ENCODE measurements around the gene MDFI. TPM values are rescaled to one million over a fixed set of nuclear protein-coding genes. Genes with fewer than 3 reads are reported as not detected.

Gene MDFI
- total RNA-seq, 1 experiment from 2014 or later = 19.4 TPM

DNA sequence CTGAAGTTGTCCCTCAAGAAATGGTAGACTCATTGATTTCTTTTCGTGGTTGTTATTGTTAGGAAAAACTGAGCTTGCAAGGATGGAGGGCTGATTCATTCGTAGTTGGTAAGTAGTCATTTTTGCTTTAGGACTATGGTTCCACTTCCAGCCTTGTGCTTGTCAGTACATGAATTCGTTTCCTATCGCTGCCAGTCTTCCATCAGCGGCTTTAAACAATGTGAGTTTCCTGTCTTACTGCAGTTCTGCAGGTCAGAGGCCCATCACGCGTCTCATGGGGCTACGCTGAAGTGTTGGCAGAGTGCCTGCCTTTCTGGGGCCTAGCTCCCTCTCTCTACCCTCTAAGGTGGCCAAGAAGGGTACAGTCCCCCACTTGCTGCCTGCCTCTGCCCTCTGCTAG, 11.4 kb upstream of the MDFI start:
- no peaks in the 10 kb centered on the region for H3K27me3 ChIP-seq (ENCODE audit: insufficient read depth, low read depth)
- H3K36me3 ChIP-seq (ENCODE audit: low read depth) = no peaks in the 10 kb centered on the region
- H4K20me1 ChIP-seq (ENCODE audit: insufficient read depth) = no peaks in the 10 kb centered on the region
- H3K27ac ChIP-seq = no peak overlapping the region
- H2AFZ ChIP-seq = no peak overlapping the region
- H3K9me3 ChIP-seq (ENCODE audit: insufficient read depth, low read depth) = no peaks in the 10 kb centered on the region
- DNase-seq = no peak
- ChIA-PET CTCF (no interaction called here), POLR2A (ENCODE audit: unreplicated experiment) (no interaction called here)
- H3F3A ChIP-seq (ENCODE audit: insufficient read depth, low read depth) = peaks cover 3% of the 10 kb centered on the region; the same call in 1 of the 2 replicates
- H3K4me3 ChIP-seq = no peak overlapping the region
- no peaks in the 10 kb centered on the region for H3K9me2 ChIP-seq (ENCODE audit: insufficient read depth)
- TF ChIP-seq CTCF (conservative IDR thresholded peaks at IDR 0.05) = no peak
- no peak for TF ChIP-seq EZH2 (IDR thresholded peaks at IDR 0.05; ENCODE audit: low read depth)
- no TSS peak for BruUV-seq (replicated peaks)
- H3K4me2 ChIP-seq = no peak overlapping the region
- H3K79me2 ChIP-seq (ENCODE audit: low read depth) = no peaks in the 10 kb centered on the region
- intact Hi-C loops (cut with micrococcal nuclease; ENCODE audit: unreplicated experiment) = no loop called here
- peaks cover 16% of the 10 kb centered on the region for H3K4me1 ChIP-seq (replicated peaks; ENCODE audit: insufficient read depth)

DNA sequence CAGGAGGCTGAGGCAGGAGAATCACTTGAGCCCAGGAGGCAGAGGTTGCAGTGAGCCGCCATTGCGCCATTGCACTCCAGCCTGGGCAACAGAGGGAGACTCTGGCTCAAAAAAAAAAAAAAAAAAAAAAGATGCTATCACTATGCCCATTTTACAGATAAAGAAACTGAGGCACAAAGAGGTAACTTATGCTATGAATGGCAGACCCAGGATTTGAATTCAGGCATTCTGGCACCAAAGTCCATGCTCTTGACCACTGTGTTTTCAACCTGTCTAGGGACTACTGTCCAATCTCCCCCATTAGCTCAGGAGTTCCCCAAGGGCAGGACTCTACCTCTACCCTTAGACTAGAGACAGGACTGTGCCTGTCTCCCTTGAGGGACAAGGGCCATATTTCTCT, 9.1 kb upstream of the MDFI start:
- Histone ChIP-seq H3K36me3 (ENCODE audit: low read depth) (no peaks in the 10 kb centered on the region), H3F3A (ENCODE audit: insufficient read depth, low read depth) (no peaks in the 10 kb centered on the region), H3K4me2 (no peak overlapping the region), H3K79me2 (ENCODE audit: low read depth) (no peaks in the 10 kb centered on the region), H3K9me2 (ENCODE audit: insufficient read depth) (no peaks in the 10 kb centered on the region), H3K27me3 (ENCODE audit: insufficient read depth, low read depth) (no peaks in the 10 kb centered on the region), H4K20me1 (ENCODE audit: insufficient read depth) (no peaks in the 10 kb centered on the region), H3K4me3 (no peak overlapping the region), H3K4me1 (replicated peaks; ENCODE audit: insufficient read depth) (0 out of 2 replicates have a peak, but pooled peaks cover 5% of the 10 kb centered on the region), H3K27ac (no peak overlapping the region), H3K9me3 (ENCODE audit: insufficient read depth, low read depth) (no peaks in the 10 kb centered on the region), H2AFZ (no peak overlapping the region)
- ChIA-PET CTCF (no interaction called here), POLR2A (ENCODE audit: unreplicated experiment) (no interaction called here)
- no TSS peak for BruUV-seq (replicated peaks)
- intact Hi-C loops (cut with micrococcal nuclease; ENCODE audit: unreplicated experiment) = no loop called here
- no peak for TF ChIP-seq EZH2 (IDR thresholded peaks at IDR 0.05; ENCODE audit: low read depth)
- TF ChIP-seq CTCF (conservative IDR thresholded peaks at IDR 0.05) = no peak
- DNase-seq = no peak

DNA sequence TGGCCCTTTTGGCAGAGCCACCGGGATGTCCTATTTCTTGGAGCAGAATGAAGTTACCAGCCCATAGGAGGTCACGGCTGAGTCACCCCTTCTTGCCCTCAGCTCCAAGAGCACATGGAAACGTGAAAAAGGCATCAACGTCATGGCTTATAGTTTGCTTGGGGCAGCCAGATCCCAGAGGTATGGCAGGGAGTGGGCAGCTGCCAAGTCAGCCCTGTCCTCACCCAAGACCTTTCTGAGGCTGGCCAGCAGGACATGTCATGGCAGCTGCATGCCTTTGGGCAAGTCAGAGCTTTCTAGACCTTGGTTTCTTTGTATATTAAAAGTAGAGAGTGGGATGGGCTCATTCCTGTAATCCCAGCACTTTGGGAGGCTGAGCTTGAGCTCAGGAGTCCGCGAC, 8.2 kb upstream of the MDFI start:
- POLR2A ChIA-PET (ENCODE audit: unreplicated experiment) = no interaction called here
- DNase-seq = no peak
- Histone ChIP-seq H3K4me2 (no peak overlapping the region), H3F3A (ENCODE audit: insufficient read depth, low read depth) (no peaks in the 10 kb centered on the region), H4K20me1 (ENCODE audit: insufficient read depth) (no peaks in the 10 kb centered on the region), H2AFZ (no peak overlapping the region), H3K4me3 (no peak overlapping the region), H3K4me1 (replicated peaks; ENCODE audit: insufficient read depth) (0 out of 2 replicates have a peak, but pooled peaks cover 5% of the 10 kb centered on the region), H3K27ac (no peak overlapping the region), H3K9me2 (ENCODE audit: insufficient read depth) (no peaks in the 10 kb centered on the region), H3K27me3 (ENCODE audit: insufficient read depth, low read depth) (no peaks in the 10 kb centered on the region), H3K9me3 (ENCODE audit: insufficient read depth, low read depth) (no peaks in the 10 kb centered on the region), H3K79me2 (ENCODE audit: low read depth) (no peaks in the 10 kb centered on the region), H3K36me3 (ENCODE audit: low read depth) (no peaks in the 10 kb centered on the region)
- CTCF ChIA-PET = interaction anchor here (0.6 kb wide), 1 partner anchor 50 kb away, joined by 8 read pairs; no protein-coding TSS in a partner anchor
- no peak for TF ChIP-seq CTCF (conservative IDR thresholded peaks at IDR 0.05)
- TF ChIP-seq EZH2 (IDR thresholded peaks at IDR 0.05; ENCODE audit: low read depth) = no peak
- BruUV-seq (replicated peaks) = no TSS peak
- intact Hi-C loops (cut with micrococcal nuclease; ENCODE audit: unreplicated experiment) = no loop called here

All from PC-9 (cell line).